GF-D8 (cell line): Measurements from ENCODE around the gene CEMIP2.

Source experiments
- DNase-seq: peaks from one replicate; lab custom pipeline; 2025; lab: John Stamatoyannopoulos, UW

Gene CEMIP2

DNA sequence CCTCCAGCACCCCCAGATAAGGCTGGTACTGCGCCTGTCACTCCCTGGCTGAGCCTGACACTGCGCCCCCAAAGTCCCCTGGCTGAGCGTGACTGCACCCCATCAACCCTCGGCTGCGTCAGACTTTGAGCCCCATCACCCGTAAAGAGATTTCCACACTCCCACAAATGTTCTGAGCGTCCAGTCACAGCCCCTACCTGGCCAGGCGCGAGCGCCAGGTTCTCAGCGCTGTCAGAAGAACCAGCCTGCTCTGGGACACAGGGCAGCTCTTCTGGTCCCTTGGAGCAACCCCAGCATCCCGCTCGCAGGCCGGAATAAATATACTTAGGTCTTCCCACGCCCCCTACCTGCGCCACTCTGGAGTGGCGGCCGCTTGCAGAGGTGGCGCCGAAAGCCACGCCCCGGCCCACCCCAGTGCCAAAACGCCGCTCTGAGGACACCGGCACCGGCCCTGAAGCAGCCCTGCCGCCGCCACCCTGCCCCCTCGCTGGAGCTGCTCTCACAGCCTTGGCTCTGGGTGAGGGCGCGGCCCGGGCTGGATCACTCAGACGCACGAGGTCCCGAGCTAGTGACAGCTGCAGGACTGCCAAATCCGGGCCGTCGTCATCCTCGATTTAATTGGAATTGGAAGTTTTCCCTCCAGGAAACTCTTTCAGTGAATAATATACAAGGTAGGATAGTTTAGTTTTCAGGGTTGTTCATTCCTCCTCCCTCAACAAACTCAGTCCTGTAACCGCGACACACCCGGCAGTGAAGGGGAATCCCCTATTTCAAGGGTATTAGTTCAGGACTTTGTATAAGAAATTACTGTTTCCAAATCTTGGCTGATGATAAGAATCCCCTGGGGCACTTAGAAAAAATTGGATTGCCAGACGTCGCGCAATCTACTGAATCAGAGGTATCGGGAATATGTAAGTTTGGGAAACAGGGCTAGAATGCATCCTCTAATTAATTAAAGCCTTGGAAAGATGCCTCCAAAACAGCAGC, 1.2 kb upstream of the CEMIP2 start:
- DNase-seq, result no peak

DNA sequence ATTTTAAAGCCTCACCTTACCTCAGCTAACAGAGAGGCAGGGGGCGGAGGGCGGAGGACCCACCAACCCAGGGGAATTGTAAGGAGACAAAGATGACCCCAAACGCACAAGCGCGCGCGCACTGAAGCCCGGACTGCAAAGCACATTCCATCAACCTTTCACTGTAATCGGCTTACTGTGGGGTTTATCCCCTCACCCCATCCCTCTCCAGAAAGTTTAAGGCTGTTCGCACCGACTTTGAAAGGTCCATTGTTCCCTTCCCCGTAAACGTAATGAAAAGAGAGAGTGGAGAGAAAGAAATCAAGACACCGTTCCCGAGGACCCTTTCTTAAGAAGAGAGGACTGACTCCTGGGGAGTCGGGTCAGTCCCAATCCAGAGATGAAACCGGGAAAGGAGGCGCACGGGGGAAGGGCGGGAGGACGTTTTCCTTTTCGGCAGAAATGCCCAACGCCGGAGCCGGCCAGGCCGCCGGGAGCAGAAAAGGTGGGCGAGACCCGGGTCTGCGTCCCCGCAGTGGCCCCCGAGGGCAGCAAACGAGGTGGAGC, 464 bp downstream of the CEMIP2 start:
- no peak for DNase-seq

DNA sequence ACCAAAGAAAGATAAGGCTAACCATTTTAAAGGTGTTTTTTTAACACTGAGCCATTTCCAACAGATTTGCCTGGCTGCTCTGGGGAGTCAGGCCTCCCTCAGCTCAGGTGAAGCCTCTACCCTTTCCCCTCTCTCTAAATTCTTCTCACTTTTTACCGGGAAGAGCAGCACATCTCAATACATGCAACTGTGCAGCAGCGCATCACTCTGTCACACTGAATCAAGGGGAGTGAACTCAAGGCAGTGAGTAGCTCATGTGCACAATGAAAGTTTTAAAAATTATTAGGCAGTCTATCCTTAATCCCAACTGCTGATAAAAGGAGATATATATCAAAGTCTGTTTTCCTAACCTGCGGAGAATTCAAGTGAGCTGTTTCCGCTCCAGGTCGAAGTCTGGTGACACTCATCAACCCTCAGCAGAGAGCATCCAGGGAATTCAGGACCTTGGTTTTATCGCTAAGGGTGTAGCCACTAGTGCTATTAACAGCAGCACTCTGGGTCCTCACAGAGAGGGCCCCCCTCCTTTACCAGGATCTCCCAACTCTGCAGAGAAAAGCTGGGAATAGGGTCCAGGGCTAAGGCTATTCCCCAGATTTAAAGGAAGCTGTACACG, 1.0 kb downstream of the CEMIP2 start:
- DNase-seq, result no peak

DNA sequence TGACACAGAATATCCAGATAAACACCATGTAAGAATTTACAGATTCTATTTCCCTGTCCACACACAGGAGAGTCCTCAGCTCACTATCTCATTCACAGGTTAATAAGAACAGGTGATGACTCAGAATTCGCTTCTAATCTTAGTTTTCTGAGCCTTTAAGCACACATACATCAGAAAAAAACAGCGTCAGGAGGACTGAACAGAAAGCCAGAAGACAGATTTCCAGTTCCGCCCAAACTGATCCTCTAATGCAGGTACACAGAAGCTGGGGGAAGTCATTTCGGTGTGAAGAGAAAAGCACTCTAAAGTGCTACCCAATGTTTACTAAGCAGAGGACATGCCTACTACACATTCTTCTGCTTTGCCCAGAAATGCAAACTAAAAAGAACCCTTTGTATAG, 1.6 kb downstream of the CEMIP2 start:
- no peak for DNase-seq

DNA sequence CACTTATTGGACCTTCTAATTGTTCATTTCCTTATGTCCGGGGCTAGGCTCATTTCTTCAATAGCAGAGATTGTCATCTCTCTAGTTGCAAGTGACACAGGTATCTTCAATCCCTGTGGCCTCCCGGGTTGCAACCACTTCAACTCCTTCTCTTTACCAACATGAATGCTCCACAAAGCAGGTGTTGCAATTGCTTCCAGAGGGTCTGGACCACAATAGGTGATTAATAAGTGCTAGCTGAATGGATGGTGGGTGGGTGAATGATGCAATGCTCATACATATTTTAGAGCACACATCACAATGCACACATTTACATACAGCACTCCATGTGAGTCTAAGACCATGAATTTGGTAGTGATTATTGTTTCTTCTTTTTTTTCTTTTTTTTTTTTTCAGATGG, 2.6 kb downstream of the CEMIP2 start:
- DNase-seq, result no peak

DNA sequence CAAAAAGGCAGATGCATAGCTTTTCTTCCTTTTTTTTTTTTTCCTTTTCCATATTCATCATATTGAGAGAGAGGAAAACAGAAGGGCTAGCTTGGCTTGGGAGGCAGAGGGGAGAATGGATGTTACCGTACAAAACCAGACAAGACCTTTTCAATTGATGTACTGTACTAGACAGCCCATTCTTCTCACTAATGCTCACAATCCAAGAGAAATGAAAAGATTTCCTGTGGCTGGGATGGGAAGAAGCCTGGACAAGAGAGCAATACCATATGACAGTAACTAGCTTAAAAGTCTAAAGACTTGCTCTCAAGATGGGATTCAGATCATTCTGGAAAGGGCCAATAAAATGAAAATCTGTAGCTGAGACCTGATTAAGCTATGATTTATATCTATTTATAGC, 3.4 kb downstream of the CEMIP2 start:
- DNase-seq, result no peak

DNA sequence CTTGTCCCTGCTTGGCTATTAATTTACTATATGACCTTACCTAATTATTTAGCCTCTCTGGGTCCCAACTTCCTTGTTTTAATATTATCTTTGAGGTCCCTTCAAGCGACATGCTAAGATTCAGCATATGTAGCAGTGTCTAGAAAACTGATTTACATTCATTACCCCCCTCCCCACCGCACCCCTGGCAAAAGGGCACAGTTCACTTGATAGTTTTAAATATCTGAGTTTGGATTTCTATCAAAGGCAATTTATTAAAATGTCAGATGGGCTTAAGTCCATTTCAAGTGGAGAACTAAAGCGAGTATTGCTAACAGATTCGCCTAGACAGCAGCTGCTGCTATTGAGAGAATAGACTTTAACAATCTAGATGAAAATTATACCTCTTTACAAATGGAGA, 3.9 kb downstream of the CEMIP2 start:
- no peak for DNase-seq

DNA sequence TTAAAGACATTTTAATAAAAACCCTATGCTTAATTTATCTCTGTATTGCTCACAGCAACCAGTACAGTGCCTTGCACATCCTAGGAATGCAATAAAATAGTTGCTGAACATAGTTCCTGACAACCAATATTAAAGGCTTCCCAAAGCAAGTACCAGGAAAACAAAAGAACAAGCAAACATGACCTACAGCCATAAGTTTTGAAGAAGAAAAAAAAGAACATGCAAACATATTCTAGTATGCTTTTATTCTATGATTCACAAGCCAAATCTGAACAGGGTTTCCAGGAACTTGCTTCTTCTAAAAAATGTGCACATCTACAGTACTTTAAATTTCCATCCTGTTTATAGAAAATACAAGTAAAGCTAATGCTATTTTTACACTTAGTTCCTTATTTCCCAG, 4.5 kb downstream of the CEMIP2 start:
- DNase-seq, result no peak

DNA sequence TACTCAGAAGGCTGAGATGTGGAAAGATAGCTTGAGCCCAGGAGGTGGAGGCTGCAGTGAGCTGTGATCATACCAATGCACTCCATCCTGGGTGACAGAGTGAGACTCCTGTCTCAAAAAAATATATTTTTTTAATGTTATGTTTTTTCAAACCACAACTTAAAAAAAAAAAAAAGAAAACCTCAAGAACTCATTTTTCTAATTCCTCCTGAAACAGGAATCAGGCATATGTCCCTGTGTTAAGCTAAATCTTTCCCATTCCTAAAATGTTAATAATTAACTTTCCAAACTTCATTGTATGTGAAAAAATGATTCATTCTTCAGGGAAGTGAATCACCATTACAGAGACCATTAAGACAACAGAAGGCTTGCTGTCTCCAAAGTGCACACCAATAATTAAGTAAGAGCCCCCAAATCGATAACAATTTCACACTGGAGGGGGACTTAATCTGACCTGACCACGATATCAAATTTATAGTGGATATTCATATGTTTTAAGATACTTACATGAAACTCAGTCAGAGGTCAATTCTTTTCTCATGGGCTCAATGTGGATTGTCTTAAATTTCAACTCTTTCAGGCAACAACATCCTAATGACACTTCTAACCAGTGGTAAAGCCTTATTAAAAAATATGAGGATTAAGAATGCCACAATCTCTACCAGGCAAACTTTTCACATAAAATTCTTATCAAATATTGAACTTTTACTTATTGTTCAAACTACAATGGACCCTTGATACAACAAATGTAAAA, 5.2 kb downstream of the CEMIP2 start:
- no peak for DNase-seq

DNA sequence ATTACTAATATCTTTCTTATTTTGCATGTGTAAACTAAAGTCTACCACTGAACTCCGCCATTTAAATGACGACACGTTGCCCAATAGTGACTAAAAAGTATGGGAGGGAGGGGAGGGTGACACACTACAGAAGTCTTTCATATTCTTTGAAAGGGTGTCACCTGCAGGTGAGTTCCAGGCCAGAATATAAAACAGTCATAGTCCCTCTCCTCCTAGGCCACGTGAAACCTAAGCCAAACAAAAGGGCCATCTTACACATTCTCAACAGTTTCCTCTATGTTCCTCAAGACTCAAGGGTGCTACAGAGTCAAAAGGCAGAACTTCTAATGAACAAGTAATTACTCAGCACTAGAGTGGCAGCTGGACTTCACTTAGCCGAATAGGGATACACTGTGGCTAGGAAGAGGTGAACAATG, 6.4 kb downstream of the CEMIP2 start:
- DNase-seq, result no peak

DNA sequence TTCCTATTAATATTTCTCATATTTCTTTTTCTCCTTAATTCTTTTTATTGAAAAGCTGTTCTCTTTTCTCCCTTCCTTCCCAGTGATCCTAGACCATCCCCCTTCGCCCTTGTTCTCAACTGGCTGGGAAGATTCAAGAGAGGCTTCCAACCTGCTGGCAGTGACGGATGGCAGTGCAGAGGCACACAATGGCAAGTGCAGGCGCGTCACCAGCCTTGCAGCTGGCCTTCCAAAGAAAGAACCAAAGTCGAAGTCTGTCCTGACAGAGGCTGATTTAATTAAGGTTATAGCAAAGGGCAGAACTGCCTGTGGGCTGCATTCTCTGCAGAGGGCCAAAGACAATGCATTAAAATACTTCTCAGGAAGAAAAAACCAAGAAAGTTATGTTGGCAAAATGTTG, 7.4 kb downstream of the CEMIP2 start:
- DNase-seq, result no peak

DNA sequence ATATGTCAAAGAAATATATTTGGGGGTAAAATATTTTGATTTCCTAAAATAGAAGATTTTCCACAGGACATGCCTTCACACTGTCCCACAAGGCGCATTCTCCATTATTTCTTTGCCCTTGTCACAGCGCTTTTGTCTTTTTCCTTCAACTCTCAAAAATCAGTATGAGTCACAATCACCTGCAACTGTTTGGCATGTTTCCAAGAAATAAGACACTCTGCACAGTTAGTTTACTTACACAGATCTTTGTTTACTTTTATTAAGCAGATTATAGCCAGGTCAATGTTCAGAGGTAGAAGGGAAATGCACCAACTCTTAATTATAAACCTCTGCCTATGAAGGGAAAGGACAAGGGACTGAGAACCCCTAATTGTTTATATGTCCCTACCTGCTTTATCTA, 9.5 kb downstream of the CEMIP2 start:
- DNase-seq, result no peak

DNA sequence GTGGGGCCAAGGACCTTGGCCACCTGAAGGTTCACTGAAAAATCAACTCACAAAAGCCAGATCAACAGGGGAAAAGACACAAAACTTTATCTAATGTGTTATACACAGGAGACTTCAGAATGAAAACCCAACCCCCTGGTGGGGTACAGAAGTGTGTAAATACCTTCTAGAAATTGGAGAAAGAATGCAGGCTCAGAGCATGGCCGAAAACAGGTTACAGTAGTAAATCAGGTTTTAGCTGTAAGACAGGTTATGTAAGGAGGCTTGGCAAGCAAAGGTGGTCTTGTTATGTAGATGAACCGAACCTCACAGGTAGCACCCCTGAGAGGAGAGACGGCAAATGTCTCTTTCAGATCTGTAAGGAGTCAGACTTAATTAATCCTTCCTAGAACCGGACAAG, 10.0 kb downstream of the CEMIP2 start:
- no peak for DNase-seq

DNA sequence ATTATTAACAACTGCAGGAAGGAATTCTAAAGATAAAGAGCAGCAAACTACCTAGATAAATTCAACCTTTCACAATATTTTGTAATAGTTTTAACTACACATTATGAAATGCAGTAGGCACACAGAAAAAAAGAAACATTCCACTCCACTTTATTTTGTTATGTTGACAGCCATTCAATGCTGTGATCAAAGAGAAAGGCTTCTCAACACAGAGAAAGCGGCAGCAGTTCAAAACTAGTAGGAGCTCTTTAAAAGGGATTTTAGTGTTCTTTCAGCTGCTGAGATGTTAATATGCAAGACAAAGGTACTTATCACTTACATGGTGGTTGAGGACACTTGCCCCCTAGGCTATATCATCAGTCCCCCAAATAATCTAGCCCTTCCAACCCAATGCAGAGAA, 11.6 kb downstream of the CEMIP2 start:
- no peak for DNase-seq

DNA sequence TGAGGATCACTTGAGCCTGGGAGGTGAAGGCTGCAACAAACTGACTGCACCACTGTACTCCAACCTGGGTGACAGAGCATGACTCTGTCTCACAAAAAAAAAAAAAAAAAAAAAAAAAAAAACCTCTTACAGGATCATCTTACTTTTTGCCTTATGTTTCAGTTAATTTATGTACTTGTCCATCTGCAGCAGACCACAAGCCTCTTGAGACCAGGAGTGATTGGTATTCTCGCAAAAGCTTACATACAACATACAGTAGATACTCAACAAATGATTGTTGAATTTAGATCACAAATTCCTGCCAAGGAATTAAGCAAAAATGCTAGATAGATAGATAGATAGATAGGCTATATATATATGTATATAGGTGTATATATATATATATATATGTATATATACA, 12.4 kb downstream of the CEMIP2 start:
- DNase-seq, result no peak

DNA sequence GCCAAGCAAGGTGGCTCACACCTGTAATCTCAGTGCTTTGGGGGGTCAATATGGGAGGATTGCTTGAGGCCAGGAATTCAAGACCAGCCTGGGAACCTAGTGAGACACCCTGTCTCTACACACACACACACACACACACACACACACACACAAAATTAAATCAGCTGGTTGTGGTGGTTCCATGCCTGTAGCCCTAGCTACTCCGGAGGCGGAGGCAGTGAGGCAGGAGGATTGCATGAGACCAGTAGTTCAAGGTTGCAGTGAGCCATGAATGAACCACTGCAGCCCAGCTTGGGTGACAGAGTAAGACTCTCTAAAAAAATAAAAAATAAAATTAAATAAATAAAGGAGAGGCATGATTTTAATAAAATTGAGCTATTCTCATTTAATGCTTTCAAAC, 13.1 kb downstream of the CEMIP2 start:
- DNase-seq, result no peak

DNA sequence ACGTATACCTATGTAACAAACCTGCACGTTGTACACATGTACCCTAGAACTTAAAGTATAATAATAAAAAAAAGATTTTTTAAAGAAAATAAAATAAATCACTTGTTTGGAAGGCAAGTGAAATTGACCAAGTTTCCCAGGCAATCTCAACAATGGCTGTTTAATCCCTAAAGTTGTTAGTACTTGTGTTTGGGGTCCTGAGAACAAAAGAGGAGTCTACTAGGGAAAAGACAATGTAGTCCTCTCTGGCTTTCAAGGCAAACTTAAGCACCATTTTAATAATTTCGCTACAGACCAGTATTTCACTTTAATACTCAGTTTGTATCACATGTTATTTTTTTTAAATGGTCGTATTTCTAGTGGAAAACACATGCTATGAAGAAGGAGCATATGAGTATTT, 14.2 kb downstream of the CEMIP2 start:
- no peak for DNase-seq

DNA sequence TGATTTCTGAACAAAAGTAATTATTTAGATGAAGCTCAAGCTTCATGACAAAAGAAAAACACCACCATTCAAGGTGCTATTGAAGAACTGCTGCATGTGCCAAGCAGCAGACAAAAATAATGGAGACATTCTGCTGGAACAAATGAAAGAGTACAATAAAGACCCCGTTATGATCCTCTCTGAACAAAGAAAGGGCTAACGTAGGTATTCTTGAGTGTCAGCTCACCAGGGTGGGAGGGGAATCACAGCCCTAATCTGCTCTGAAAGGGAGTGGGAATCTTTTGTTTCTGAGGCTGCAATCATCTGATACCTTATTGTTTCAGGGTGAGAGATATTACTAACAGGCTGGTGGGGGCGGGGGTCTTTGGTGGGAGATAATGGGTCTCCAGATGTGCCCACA, 15.4 kb downstream of the CEMIP2 start:
- DNase-seq, result no peak

DNA sequence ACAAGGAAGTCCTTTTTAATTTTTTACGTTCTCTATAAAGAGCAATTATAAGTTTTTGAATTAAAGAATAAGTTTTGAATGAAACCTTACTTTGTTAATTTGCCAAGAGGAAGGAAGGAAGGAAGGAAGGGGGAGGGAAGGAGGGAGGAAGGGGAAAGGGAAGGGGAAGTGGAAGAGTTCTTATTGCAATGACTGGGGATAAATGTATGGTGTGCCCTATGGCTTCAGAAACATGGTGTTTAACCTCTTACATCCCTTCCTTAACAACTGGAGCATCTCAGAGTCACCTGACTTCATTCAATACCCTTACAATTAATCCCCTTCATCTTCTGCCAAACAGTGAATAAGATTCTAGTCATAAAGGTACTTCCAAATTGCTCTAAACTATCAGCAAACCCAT, 16.0 kb downstream of the CEMIP2 start:
- DNase-seq, result no peak

DNA sequence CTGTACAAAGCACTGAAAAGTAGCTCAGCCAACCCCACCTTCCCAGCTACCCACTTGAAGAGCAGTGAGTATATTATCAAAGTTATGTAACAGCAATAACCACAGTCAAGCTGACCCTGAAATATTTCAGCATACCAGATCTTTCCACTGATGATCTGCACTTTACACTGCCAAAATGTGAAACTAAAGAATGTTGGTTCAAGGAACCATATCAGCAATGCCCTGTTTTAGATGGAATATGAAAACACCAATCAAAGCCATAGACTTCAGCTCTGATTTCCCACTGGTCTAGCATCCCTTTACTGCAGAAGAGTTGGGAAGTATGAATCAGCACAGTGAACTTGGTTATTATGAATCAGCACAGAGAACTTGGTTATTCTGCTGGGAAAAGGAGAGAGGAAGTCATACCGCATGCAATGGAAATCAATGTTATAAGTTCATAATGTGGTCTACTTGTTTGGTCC, 20.0 kb downstream of the CEMIP2 start:
- no peak for DNase-seq

DNA sequence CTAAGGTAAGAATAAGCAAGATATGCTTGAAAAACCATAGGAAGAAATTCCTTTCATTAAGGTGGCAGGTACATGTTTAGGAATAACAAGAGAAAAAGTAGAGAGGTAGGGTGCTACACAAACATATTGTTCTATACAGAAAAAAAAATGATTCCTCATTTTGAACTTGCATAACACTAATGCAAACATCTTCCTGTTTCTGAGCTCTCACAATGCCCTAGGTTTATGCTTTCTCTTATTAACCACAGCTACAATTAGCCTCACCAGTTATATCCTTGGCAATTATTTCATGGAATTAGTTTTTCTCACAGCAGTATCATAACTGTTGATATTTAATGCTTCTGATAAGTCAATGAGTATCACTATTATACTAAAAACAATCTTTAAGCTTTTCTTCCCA, 20.7 kb downstream of the CEMIP2 start:
- peak; percentile 3 for DNase-seq

DNA sequence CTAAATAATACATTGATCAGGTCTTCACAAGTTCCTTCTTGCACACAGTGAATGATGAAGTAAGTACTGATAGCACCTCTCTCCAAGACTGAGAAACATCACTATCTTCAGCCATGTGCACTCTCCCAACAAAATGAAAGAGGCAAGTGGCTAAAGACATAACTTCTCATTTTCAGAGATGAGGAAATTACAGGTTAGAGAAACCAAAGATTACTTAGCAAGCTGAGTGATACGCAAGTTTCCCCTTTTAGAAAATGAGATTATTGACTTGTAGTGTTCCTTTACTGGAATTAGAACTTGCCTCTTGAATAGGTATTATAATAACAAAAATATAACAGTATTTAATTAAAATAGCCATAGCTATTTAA, 21.6 kb downstream of the CEMIP2 start:
- DNase-seq, result no peak
